GM19035 (cell line): ENCODE measurements around the gene GYG2.
"Not testable (repeated sequence)": the region's sequence is repeated elsewhere in the genome, so short reads cannot be mapped to it uniquely, and the experiment has no call there.

Source experiments
- ATAC-seq: cut with Tn5 transposase; IDR thresholded peaks from one replicate; pipeline ENCODE4 v1.9.1; 2021; ENCODE audit not compliant: unreplicated experiment

GYG2 gene

GRCh38 chrX:2898846-2899512 is 70.2 kb downstream of the GYG2 start:
- no peak for ATAC-seq

GRCh38 chrX:2901367-2902036 is 72.8 kb downstream of the GYG2 start:
- no peak for ATAC-seq

- ATAC-seq: no peak
Measured at GRCh38 chrX:2902841-2903240, 74.1 kb downstream of the GYG2 start.

GRCh38 chrX:2903366-2903765 is 74.6 kb downstream of the GYG2 start:
- no peak for ATAC-seq

- ATAC-seq: no peak
Measured at GRCh38 chrX:2907295-2907694, 78.6 kb downstream of the GYG2 start.

- ATAC-seq: no peak
Measured at GRCh38 chrX:2908125-2908685, 79.5 kb downstream of the GYG2 start.

GRCh38 chrX:2910109-2910508 is 81.4 kb downstream of the GYG2 start:
- no peak for ATAC-seq

- no peak for ATAC-seq
Measured at GRCh38 chrX:2913118-2913517, 84.4 kb downstream of the GYG2 start.

- ATAC-seq: no peak
Measured at GRCh38 chrX:2917767-2918166, 89.0 kb downstream of the GYG2 start.

GRCh38 chrX:2921193-2921592 is 92.5 kb downstream of the GYG2 start:
- no peak for ATAC-seq

GRCh38 chrX:2921750-2922149 is 93.0 kb downstream of the GYG2 start:
- no peak for ATAC-seq

GRCh38 chrX:2924151-2924550 is 95.4 kb downstream of the GYG2 start:
- ATAC-seq: no peak

GRCh38 chrX:2926255-2926654 is 97.5 kb downstream of the GYG2 start:
- not testable (repeated sequence) for ATAC-seq

- ATAC-seq: no peak
Measured at GRCh38 chrX:2926664-2927275, 98.0 kb downstream of the GYG2 start.

GRCh38 chrX:2928191-2928582 is 99.5 kb downstream of the GYG2 start:
- no peak for ATAC-seq

- ATAC-seq: peak; percentile 92
Measured at GRCh38 chrX:2928583-2929434, 100.1 kb downstream of the GYG2 start, which contains the start of gene ARSD. Gene ARSD (minus strand): TSS chrX:2929339. CDS start chrX:2929275, 64 bp downstream.

GRCh38 chrX:2931155-2931554 is 102.4 kb downstream of the GYG2 start:
- no peak for ATAC-seq

GRCh38 chrX:2931612-2932011 is 102.9 kb downstream of the GYG2 start:
- ATAC-seq: no peak
